Activated CD8-positive, alpha-beta memory T cell treated with anti-CD3 and anti-CD28 coated beads, Interleukin-2, amount 50 U/mL, for 24 hours (primary cell): ENCODE measurements around the gene SEL1L3.
"Not testable (repeated sequence)": the region's sequence is repeated elsewhere in the genome, so short reads cannot be mapped to it uniquely, and the experiment has no call there.

Experiments used
- DNase-seq: peaks from one replicate; pipeline ENCODE4 v3.0.0-alpha.2; 2020; ENCODE audit errors: extremely low read depth

The SEL1L3 gene

DNA sequence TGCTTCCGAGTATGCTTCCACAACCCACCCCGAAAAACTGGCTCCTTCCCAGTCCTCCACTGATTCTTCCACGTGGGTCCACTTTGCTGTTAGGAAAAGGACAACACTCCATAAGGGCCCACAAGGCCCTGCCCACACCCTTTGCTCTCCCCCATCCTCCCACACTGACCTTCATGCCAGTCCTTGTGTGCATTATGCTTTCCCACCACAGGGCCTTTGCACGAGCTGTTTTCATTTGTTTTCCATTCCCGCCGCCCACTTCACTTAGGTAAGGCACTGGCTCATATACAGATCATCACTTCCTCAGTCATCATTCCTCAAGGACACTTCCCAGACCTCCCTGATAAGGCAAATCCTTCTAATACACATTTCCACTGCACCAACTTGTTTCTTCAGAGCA is 16.8 kb upstream of the SEL1L3 start:
- DNase-seq, result no peak

DNA sequence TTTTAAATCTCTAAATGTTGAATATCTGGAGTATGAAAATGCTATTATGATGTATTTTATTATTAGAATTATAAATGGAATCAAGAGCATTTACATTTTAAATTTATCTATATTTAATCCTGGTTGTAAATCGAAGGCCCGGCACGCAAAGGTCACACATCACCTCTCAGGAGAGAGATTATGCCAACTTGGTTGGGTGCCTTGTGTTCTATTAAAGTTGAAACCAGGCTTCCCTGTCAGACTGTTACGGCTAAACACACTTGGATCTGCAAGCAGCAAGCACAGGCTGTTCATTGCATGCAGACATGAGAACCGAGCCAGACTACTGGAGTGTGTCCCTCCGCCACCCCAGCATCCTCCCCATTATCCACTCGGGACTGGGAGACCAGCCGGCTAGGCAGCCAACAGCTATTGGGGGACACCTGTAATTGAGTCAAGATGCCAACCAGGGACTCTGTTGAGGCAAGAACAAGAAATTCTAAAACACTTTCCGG is 16.4 kb upstream of the SEL1L3 start:
- no peak for DNase-seq

DNA sequence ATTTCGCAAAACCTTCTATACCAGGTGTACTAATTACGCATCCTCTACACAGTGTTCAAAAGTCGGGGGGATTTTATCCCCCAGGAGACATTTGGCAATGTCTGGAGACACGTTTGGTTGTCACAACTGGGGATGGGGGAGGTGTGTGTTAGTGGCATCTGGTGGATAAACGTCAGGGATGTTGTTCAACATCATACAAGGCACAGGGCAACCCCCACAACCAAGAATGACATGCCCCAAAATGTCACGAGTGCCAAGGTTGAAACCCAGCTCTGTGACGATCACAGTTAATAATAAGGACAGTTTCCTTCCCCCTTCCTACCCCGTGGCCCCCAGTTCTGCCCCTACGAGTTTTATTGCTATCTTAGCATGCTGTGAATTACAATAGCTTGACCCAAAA is 15.9 kb upstream of the SEL1L3 start:
- no peak for DNase-seq

DNA sequence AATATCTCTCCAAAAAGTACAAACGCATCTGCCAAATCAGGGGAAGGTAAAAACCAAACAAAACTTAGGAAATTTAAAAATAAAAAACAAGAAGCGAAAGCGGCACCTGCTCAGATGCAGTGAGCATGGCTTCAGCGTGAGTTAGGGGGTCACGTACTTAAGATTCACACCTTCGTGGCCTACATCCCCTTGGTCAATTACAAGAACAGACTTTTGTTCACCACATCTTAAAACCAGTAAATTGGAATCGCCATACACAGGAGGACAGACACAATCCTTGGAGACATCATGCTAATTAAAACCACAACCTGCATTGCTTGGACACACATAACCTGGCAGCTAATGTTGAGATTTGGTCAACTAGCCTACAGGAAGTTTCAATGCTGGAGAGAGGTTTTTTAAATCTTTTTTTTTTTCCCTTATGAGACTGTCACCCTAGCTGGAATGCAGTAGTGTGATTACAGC is 12.5 kb upstream of the SEL1L3 start:
- DNase-seq, result no peak

DNA sequence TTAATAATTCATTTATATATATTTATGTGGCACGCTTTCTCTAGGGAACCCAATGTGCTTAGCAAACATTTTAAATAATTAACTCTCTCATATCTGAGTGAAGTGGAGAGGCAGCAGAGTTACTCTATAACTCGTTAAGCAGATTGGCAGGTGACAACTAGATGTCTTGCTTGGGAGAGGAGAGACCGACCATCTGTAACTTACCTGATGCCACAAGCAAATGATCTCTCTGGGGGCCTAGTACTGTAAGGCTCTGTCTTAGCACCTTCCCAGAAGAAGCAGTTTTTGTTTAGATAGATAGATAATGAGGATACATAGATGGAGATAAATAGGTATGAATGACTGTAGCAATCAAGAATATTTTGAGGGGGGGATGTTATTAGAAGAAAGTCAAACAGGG is 11.9 kb upstream of the SEL1L3 start:
- no peak for DNase-seq

DNA sequence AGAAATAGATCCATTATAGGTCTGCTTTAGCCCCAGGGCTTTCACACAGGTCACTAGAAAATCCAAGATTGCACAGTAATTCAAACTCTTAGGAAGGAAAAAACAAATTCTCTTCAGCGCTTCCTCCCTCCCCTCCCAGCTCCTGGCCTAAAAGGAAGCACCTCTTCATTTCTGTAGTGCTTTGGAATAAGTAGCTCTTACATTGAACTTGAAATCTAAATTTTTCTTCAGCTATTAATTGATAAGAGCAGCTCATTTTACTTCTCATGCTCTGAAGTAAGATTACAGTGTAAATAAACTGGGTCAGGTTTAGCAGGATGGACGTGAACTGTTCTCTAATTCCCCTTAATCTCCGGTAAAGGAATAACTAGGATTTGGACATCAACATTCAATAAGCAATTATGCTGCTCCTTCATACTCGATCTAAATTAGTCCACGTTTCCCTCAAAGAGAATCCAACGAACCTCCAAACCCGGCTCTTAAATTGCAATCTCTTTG is 10.9 kb upstream of the SEL1L3 start:
- DNase-seq, result no peak

DNA sequence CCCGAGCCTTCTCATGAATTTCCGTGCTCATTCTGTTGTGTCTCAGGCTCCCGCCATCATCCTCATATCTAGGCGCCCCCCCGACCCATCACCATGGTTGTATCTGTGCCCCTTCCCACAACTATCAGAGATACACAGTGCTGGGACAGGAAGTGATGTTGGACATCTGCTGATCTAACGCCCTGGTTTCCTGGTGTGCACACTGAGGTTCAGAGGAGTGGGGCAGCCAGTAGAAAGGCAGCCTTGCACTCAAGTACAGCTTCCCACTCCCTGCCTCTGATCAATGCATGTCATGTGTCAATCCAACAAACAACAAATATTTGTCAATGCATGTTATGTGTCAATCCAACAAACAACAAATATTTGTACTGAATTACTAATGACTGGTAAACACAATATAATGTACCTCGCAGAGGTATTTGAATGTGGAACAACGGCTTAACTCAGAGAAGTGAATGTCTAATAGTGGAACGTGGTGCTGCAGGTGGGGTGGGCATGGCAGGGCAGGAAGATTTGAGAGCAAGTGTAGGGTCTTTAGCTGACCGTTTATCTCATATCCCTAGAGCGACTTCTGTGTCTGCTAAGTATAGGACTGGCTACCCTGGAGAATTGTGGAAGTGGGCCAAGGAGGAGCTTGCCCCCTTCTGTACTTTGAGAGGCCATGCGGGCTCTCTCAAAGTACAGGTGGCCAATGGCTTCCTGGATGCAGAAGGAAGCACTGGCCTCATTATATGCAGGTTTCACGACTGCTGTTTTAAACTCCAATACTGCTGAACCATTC is 10.3 kb upstream of the SEL1L3 start:
- DNase-seq, result no peak

DNA sequence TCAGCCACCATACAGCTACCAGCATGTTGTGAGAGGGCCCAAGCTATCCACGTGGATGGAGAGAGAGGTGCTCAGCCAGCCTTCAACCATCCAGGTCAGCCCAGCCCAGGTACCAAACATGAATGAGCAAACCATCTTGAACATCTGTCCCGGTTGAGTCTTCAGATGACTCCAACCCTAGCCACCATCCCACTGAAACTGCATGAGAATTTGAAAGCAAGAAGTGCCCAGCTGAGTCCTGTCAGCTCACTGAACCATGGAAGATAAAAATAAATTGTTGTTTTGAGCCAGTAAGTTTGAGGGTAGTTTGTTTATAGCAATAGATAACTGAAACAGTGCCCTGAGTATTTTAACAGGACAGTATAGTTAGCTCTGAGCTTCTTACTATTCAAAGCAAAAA is 7.3 kb upstream of the SEL1L3 start:
- DNase-seq, result no peak

DNA sequence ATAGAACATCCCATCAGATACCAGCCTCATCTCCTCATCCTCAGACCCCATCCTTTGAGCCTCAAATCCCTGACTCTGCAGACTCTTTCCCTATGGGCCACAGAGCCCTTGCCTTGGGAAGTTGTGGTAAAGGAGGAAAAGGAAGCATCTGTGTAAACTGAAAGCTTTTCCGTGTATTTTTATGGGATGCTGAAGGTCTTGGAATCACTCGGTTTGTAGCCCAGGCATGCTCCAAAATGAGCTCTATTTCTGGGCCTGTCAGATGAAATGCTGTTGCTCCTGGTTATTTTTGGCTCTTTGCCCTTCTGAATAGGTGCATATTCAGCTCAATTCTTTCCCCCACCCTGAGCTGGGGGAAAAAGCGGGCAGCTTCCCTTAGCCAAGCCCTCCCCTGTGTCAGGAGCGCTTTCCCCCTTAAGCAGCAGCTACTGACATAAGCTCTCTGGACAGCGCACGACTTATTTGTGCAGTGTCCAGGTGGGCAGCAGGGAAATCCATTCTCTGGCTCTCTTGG is 5.0 kb upstream of the SEL1L3 start:
- DNase-seq, result no peak

DNA sequence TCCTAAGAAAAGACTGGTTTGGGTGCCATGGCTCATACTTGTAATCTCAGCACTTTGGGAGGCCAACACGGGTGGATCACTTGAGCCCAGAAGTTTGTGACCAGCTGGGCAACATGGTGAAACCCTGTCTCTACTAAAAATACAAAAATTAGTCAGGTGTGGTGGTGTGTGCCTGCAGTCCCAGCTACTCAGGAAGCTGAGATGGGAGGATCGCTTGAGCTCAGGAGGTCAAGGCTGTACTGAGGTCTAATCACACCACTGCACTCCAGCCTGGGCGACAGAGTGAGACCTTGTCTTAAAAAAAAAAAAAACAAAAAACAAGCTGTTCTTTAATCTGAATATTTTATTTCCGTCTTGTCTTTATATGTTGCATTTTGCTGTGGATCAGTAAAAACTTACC is 3.6 kb upstream of the SEL1L3 start:
- not testable (repeated sequence) for DNase-seq

DNA sequence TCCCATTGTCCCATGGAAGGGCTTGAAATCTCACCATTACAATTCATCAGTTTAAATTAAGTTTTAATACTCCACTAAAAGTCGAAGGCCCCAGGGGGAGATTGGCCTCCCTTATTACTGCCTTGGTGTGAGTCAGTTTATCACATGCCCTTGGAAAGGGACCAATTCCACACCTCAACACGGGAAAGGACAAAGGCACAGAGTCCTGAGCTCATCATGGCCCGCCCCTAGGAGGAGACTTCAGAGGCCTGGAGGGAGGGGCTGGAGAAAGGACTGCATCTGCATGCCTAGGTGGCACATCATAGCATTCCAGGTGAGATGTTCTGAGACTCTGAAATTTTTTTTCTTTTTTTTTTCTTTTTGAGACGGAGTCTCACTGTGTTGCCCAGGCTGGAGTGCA is 2.8 kb upstream of the SEL1L3 start:
- DNase-seq, result no peak

DNA sequence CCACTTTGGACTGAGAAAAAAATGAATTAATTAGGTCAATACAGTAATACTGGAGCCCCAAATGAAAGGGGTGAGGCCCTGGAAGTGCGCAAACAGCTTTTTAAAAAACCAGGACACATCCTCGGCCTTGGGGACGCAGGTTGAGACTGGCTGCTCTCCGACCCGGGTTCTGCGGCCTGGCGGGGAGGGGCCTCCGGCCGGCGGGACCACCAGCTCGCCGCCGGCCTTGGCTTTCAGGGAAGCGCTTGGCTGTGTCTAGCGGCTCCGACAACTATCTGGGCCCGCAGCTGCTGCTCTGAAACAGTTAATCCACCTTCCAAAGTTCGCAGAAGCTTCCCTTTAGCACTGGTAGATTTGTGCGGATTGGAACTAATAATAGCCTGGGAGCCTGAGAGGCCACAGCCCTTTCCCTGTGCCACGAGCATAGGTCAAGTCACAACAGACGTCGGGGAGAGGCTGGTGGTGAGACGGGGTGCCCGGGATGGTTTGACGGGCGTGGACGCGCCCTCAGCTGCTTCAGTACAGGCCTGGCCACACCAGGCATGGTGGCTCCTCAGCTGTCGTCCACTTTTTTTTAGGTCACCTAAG is 1.1 kb upstream of the SEL1L3 start:
- no peak for DNase-seq

DNA sequence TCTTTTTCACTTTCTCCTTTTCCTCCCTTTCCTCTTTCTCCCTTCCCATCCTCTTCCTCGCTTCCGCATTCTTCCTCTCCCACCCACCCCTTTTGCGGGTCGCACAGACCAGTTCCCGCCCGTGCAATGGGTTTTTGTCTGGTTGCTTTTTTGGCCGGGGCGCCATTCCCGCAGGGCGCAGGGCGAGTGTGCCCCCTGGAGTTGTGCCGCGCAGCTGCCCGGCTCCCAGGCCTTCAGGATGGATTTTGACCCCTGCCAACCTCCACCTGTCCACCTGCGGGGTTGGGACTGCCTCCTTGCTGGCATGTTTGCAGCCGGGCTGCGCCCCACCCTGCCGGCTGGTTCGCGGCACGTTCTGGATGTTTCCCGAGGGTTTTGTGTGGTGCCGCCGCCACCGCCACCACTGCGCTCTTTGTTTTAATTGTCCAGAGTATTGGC is 578 bp upstream of the SEL1L3 start:
- no peak for DNase-seq

DNA sequence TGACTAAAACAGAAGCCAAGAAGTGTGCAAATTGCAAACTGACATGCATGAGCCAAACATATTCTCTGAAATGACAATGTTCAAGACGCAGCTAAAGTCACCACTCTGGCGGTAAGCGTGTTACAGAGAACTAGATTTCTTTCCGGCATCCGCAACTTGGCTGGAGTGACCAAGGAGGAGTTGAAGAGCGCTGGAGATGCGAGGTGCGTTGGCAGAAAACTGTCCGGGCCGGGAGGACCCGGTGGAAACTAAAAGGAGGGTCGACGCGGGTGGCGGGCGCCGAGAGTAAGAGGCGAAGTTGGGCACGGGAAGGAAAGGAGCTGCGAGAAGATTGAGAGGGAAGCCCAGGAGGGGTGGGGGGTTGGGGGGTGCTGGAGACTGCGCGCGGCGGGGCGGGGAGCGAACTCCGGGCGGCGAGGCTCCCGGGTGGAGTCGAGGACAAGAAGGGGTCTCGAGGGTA is 807 bp downstream of the SEL1L3 start:
- DNase-seq, result no peak

DNA sequence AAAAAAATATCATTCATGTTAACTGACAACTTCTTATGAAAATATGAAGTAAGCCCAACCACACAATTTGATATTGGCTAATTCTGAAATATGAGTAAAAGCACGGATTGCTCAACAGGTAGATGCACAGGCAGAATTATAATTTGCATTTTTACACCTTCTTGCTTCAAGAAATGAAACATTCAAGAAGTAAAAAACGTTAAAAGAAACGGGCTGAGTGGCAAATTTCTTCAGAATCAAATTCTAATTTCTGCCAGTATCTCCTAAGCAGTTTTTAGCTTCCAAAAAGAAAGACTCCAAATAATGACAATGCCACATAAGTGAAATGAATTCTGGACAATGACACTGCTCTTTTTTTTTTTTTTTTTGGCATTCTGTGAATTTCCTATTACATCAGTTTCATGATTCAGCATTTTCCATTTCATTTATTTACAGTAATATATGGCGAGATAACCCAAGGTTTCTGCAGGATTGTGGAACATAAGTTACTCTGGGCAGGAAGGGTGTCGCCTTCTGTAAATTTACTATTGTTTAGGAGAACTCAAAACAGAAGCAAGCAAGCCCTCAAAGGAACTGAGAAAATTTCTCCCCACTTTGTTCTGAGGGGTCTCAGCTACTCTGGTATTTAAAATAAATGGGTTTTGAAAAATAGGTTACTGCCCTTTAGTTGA is 1.4 kb downstream of the SEL1L3 start:
- no peak for DNase-seq

DNA sequence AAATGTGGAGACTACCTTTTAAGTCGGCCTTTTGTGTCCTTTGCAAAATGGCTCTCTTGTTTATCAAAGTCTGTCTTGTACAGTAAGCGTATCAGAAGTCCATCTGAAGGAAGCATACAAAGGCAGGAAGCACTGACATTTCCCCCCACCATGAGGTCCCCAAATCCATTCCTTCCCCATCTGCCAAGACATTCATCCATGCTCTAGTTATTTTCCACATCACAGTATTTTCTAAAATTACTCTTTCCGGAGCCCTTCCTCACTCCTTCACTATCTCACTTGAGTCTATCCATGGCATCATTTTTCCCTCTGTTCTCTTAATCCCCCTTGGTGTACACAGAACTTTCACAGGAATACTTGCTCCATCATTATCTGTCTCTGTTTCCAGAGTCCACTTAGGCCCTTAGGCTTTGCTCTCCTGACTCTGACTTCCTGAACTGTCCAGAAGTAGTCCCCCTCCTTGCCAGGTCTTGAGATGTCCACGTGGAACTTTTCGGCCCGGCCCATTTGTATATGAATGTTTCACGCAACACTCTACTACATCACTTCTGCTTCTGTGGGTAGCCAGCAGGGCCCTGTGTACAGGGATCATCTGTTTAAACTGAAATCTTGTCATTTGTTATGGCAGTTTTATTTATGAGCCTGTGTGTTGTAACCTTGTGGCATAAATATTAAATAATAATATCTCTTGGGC is 2.1 kb downstream of the SEL1L3 start:
- no peak for DNase-seq

DNA sequence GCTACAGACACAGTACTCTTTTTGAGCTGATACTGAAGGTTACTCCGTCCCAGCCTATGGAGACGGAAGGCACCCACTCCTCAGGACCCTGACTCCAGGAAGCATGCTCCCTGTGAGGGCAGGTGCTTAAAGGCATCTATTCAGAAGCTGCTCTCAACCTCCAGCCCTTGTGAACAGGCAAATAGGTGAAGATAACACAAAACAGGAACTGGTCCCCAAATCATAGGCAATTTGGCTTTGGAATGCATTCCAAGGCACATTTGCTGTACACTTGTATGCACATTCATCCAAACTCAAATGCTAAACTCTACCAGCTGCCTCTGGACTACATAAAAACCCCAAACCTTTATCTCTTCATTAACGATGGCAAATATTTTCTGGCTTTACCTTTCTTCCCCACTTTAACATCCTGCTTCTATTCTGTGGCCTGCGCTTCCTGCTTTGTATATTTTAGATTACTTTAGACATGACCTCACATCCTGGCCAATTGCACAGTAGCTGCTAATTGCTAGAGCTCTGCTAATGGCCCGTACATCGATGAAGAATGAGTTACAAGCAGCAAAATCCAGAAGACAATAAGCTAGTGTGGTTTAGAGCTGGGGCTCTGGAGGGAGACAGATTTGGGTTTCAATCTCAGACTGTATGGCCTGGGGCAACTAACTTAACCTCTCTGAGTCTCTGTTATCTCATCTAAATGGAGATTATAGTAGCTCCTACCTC is 3.2 kb downstream of the SEL1L3 start:
- no peak for DNase-seq

DNA sequence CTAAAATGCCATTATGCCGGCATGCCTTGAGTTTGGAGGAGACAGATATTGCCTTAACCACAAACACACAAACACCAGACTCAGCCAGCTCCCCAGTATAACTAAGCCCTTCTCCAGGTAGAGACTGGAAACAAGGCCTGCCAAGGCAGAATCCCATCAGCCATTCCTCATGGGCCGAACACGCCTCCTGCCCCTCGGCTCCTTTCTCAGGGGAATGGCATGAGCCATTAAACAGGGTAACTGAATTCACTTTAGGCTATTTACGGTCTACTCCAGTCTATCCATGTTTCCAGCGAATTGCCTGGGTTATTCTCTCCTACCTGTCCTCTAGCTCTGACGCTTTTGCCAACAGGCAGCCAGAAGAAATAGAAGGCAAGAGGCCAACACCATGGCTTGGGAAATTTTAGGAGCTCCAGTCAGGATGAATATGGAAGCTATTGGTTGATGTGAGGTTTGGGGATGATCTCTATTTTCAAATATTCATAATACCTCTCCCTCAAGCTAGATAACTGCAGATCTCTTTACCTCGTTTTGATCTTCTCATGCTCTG is 4.9 kb downstream of the SEL1L3 start:
- no peak for DNase-seq

DNA sequence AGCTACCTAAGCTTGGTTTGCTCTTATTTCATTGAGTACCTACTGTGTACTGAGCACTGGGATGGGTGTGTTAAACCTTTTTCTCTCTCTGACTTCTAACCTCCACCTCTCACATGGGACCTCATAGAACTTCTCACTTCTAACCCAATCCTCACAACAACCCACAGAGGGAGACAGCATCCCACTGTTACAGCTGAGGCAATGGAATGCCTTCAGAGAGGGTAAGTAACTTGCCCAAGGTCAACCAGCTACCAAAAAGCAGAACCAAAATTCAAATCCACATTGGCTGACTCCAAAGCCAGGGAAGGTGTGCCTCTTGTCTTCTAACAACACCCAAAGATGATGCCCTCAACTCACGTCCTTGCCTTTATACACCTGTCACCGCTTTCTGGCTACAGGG is 5.4 kb downstream of the SEL1L3 start:
- no peak for DNase-seq

DNA sequence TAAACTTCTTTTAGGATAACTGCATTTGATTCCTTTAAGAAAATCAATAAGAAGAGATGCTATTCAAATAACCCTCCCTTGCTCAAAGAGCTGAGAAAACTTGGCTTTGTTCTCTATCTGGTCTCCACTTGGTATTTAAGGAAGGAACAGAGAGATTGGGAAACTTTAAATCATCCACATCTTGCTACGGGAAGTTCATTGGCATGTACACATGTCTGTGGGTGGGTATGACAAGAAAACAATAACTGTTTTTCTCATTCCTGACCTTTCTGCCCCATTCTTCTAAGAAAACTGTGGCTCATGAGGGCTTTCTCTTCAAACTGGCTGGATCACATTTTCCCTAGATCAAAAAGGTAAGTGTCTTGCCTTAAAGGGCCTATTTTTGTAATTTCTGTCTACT is 6.0 kb downstream of the SEL1L3 start:
- no peak for DNase-seq

DNA sequence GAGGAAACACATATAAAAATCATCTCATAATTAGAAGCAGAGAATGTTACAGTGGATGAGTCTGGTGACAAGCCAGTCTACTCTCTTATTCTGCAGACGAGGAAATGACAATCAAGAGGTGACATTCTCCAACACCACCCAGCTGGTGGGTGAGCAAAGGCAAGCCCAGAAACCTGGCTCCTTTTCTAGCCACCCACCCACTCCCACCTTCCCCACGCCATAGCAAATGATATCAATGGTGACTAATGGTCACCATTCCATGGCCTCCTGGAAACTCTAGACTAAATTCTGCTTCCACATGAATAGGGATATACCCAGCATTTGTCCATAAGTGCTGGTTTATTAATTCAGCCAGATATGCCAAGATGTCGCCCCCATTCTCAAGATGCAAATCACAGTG is 10.7 kb downstream of the SEL1L3 start:
- DNase-seq, result no peak
